Muscle layer of duodenum (tissue), 2 donors: ENCODE data around the gene APOO.
A peak's percentile ranks its signal among the peaks of the same experiment; 100 is the strongest.

Source experiments
- H3K27ac ChIP-seq: one replicate; pipeline ENCODE4 v1.7.0; 2013; ENCODE audit warnings: mild to moderate bottlenecking, low read length
- H3K27me3 ChIP-seq: one replicate; pipeline ENCODE4 v1.7.0; 2013; ENCODE audit warnings: low read depth, mild to moderate bottlenecking, control low read depth, low read length
- H3K36me3 ChIP-seq, 2 donors: one replicate each; pipeline ENCODE4 v1.7.0; 2013; ENCODE audit warnings: low read length in 2 of 2, control low read depth in 1 of 2, mild to moderate bottlenecking in 1 of 2; ENCODE audit not compliant: insufficient read depth in 2 of 2, control insufficient read depth in 1 of 2
- H3K4me1 ChIP-seq, 2 donors: one replicate each; pipeline ENCODE4 v1.7.0; 2013; ENCODE audit warnings: low read length in 2 of 2, mild to moderate bottlenecking in 2 of 2, control low read depth in 1 of 2, moderate library complexity in 1 of 2; ENCODE audit not compliant: insufficient read depth in 2 of 2, control insufficient read depth in 1 of 2
- H3K4me3 ChIP-seq, 2 donors: one replicate each; pipeline ENCODE4 v1.7.0; 2013; ENCODE audit warnings: low read length in 2 of 2, low read depth in 1 of 2, mild to moderate bottlenecking in 1 of 2
- H3K9me3 ChIP-seq, 2 donors: one replicate each; pipeline ENCODE4 v1.7.0; 2013; ENCODE audit warnings: low read length in 2 of 2, control low read depth in 1 of 2, mild to moderate bottlenecking in 1 of 2; ENCODE audit not compliant: control insufficient read depth in 1 of 2
- donor health status: healthy.

APOO gene

DNA sequence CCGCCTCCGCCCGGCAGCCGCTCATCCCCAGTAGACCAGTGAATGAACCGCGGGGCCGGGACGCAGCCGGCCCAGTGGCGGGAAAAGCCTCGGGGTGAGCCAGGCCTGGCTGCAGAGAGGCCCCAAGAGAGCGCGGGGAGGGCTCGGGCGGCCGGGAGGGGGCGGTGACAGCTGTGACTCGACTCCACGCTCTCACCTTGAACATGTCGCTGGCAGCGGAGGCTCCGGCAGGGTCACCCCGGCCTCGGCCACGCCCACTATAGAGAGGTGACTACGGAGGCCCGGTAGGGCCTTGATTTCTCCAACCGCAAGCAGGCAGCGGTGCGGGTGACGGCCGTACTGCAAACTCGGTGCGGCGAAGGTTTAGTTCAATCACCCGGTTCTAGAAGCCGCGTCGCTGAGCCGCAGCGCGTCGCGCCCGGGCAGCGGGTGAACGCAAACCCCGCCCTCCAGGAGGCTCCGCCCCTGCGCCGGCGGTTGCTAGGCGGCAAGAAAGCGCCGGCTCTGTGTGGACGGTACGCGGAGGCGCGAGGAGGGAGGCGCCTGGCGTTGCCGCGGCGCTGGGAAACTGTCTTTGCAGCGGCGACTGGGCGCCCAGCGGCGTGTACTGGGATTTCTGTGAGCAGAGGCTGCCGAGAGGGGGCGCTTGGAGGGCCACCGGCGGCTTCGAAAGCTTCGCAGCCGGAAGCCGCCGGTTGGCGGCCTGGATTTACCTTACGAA lies at the start of gene APOO, which contains the start of gene CXorf58:
TSS of gene APOO (minus strand) at position 441 of the 721 bp plus-strand sequence. CDS start at position 205, 236 bp downstream.
TSS of gene CXorf58 (plus strand) at position 509 of the 721 bp plus-strand sequence. CDS start 2,297 bp downstream, outside the sequence.
- Histone ChIP-seq H3K36me3 (no peaks in the 10 kb centered on the region), H3K27ac (peak within 1 kb of the TSS; percentile 90), H3K9me3 (no peaks in the 10 kb centered on the region), H3K4me1 (no peaks in the 10 kb centered on the region), H3K27me3 (no peaks in the 10 kb centered on the region), H3K4me3 (peak within 1 kb of the TSS; percentile 56 to 64)

DNA sequence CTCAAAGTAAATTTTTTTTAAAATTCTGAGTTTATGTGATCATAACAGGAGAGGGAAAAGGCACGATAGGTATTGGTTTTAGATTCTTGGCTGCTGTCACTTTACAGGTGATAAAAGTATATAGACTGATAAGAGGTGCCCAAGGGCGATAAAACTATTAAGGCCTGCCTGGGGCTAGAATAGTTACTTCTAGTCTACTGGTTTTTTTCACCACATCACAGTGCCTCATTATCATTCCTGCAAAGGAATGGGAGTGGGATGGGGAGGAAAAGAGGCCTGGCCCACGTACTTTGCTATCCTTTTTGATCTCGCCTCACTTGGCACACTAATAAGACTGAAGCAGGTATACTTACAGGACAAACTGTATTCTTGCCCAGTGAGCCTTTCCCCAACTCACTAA lies 46.7 kb upstream of the APOO start:
- Histone ChIP-seq H3K27ac (no peak overlapping the region), H3K4me1 (no peaks in the 10 kb centered on the region), H3K4me3 (no peak overlapping the region), H3K9me3 (no peaks in the 10 kb centered on the region), H3K27me3 (no peaks in the 10 kb centered on the region), H3K36me3 (no peaks in the 10 kb centered on the region)

DNA sequence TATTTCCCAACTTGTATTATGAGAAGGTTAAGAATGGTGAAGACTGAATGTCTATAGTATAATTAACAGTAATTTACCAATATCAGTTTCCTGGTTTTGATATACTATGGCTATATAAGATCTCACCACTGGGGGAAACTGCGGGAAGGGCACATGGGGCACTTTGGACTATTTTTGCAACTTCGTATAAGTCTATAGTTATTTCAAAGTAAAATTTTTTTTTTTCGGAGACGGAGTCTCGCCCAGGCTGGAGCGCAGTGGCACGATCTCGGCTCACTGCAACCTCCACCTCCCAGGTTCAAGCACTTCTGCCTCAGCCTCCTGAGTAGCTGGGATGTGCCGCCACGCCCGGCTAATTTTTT lies 46.2 kb upstream of the APOO start:
- H3K9me3 ChIP-seq, result no peaks in the 10 kb centered on the region
- no peaks in the 10 kb centered on the region for H3K27me3 ChIP-seq
- no peak overlapping the region for H3K4me3 ChIP-seq
- no peaks in the 10 kb centered on the region for H3K36me3 ChIP-seq
- no peaks in the 10 kb centered on the region for H3K4me1 ChIP-seq
- no peak overlapping the region for H3K27ac ChIP-seq

DNA sequence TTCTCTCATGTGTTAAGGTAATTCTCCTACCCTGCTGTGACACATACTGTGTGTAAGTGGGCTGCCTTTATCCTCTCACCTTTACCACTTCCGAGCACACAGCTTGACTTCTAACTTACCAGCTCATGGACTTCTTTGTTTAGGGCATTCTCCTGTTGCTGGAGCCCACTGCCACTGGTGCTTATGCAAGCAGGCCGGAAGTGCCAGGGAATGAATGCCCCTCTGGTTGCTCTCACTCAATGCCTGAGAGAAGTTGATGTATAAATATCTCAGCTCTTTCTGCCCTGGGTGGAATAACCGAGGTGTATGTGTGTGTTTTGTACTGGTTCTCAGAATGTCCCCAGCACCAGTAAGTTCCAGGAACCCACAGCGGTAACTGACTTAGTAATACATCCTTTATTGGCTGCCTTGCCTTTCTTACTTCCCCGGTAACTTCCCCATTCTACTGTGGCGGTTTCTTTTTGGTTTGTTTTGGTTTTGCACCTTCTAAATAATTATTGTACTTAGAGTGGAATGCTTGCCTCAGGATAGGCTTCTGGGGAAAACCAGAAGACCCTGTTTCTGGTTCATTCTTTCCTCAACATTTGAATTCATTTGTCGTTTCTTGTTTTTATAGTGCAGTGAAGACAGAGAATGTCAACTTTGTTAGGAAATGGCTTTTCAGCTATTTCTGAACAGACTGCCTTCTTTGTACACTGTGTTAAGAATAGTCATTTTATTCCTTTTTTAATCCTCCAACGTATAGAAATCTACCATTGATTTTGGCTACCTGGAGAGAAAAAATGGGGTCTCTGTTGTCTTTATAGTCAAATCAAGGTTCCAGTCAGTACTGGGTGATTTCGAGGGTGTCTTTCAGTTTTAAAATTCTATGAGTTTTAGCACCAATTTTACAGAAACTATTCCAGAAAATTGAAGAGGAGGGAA lies 45.5 kb upstream of the APOO start:
- Histone ChIP-seq H3K4me3 (no peak overlapping the region), H3K9me3 (no peaks in the 10 kb centered on the region), H3K4me1 (no peaks in the 10 kb centered on the region), H3K27ac (peak overlapping the region; percentile 31), H3K36me3 (no peaks in the 10 kb centered on the region), H3K27me3 (no peaks in the 10 kb centered on the region)

DNA sequence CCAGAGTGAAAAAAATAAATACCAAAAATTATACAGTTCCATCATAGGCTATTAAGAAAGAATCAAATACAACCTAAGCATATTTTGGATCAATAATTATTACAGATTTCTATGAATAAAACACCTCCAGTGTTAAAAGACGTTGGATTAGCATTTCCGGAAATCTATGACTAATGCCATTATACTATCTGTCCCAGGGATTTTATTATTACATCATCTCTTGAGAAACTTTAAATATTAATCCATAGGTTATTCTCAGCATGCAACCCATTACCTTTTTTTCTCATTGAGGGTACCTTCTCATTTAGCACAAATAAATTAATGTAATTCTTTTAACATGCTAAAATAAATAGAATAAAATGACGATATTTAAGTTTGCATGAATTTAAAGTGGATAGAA lies 44.7 kb upstream of the APOO start:
- Histone ChIP-seq H3K9me3 (no peaks in the 10 kb centered on the region), H3K36me3 (no peaks in the 10 kb centered on the region), H3K27me3 (no peaks in the 10 kb centered on the region), H3K27ac (no peak overlapping the region), H3K4me1 (no peaks in the 10 kb centered on the region), H3K4me3 (no peak overlapping the region)

DNA sequence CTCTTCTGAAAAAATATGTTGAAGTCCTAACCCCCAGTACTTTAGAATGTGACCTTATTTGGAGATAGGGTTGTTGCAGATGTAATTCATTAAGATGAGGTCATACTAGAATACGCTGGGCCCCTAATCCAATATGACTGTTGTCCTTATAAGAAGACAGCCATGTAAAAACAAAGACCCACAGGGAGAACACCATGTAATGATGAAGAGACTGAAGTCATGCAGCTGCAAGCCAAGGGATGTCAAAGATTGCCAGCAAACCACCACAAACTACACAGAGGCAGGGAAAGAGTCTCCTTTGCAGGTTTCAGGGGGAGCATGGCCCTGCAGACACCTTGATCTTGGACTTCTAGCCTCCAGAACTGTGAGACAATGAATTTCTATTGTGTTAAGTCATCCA lies 37.5 kb upstream of the APOO start:
- Histone ChIP-seq H3K9me3 (no peaks in the 10 kb centered on the region), H3K27me3 (no peaks in the 10 kb centered on the region), H3K27ac (no peak overlapping the region), H3K4me3 (no peak overlapping the region), H3K4me1 (no peaks in the 10 kb centered on the region), H3K36me3 (no peaks in the 10 kb centered on the region)

DNA sequence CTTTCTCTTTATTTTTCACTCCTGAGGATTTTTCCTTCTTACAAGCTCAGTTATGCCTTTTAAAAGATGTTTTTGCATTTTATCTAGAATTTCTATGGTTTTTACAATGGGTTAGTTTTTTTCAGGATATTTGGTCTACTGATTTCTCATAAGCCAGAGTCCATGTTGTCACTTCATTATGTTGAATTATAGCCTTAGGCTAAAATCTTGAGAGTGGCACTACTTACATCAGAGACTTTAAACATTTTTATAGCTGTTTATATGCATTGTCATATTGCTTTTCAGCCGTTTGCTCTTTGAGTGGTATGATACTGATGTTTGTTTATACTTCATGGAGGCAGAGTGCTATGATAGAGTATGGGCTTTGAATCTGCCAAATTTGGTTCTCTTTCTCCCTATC lies 36.5 kb upstream of the APOO start:
- H3K4me3 ChIP-seq, result no peak overlapping the region
- H3K27ac ChIP-seq, result no peak overlapping the region
- H3K4me1 ChIP-seq, result no peaks in the 10 kb centered on the region
- no peaks in the 10 kb centered on the region for H3K9me3 ChIP-seq
- H3K27me3 ChIP-seq, result no peaks in the 10 kb centered on the region
- no peaks in the 10 kb centered on the region for H3K36me3 ChIP-seq

DNA sequence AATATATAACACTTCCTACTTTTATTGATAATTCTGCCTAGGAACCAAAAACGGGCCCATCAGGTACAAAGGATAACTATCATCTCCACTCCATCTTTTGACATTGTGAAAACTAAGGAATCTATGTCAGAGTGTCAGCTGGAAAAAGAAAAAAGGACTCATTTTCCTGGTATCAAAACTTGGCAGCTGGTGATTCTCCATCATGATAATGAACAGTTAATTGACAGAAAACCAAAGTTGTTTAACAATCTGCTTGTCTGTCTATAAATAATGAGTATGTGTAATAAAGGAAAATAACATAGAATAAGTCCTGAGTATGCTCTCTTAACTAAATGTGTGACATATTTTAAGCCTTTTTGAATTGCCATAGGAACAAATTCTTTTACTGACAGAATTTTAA lies 31.5 kb upstream of the APOO start:
- Histone ChIP-seq H3K27me3 (no peaks in the 10 kb centered on the region), H3K4me1 (no peaks in the 10 kb centered on the region), H3K4me3 (no peak overlapping the region), H3K36me3 (no peaks in the 10 kb centered on the region), H3K27ac (no peak overlapping the region), H3K9me3 (no peaks in the 10 kb centered on the region)

DNA sequence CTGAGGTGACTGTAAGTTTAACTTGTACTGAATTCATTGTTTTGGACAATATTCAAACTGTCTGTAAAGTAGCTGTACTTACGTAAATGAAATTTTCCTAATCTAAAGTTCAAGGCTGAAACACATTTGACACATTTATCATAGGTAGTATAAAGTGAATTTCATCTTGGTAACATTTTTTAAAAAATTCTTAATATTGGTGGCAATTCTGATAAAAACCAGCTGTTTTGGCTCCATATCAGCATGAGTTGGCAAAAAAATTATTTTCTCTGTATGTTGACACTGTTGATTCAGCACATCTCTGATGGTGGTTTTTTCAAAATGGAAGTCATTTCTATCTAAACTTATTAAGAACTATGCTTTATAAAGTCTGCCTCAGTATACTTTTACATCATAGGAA lies 31.0 kb upstream of the APOO start:
- Histone ChIP-seq H3K36me3 (no peaks in the 10 kb centered on the region), H3K27ac (no peak overlapping the region), H3K4me1 (no peaks in the 10 kb centered on the region), H3K27me3 (no peaks in the 10 kb centered on the region), H3K9me3 (no peaks in the 10 kb centered on the region), H3K4me3 (no peak overlapping the region)

DNA sequence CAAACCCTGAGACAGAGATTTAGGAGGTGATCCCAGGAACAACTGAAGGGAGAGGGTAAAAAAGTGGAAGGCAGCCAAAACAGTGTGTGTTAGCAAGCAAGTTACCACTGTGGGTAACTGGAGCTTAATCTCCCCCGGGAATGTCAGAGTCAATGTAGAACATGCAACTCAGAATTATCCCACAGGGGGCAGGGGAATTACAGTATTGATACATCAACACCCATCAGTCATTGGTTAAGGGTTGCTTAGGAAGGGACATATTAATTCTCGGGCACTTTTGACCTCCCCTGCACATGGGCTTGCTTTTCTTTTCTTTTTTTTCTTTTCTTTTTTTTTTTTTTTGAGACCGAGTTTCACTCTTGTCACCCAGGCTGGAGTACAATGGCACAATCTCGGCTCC lies 29.4 kb upstream of the APOO start:
- no peaks in the 10 kb centered on the region for H3K4me1 ChIP-seq
- H3K27ac ChIP-seq, result no peak overlapping the region
- no peak overlapping the region for H3K4me3 ChIP-seq
- no peaks in the 10 kb centered on the region for H3K36me3 ChIP-seq
- no peaks in the 10 kb centered on the region for H3K9me3 ChIP-seq
- H3K27me3 ChIP-seq, result no peaks in the 10 kb centered on the region

DNA sequence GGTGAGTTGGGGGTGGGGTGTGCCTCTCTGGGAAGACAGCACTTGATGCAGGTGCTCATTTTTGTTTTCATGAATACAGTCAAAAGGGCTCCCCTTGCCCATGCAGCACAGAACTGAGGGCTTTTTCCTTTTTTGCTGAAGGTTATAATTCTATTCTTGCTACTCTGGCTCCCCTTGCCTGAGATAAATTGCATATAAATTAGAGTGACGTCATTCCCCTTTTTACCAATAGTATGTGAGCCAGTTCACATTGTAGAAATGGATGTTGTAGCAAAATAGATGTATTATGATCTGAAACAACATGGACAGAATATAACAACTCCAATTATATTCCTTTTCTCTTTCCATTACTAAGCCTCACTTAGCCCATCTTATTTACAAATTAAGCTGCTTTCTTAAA lies 28.4 kb upstream of the APOO start:
- Histone ChIP-seq H3K36me3 (no peaks in the 10 kb centered on the region), H3K27me3 (no peaks in the 10 kb centered on the region), H3K27ac (no peak overlapping the region), H3K4me1 (peaks cover 0 to 3% of the 10 kb centered on the region in 2 donors), H3K9me3 (no peaks in the 10 kb centered on the region), H3K4me3 (no peak overlapping the region)
